ENCODE results near the gene TMEM63C. TPM values are rescaled to one million over a fixed set of nuclear protein-coding genes. Genes with fewer than 3 reads are reported as not detected.

Gene TMEM63C
- total RNA-seq, 1 donor from 2014 or later = 0.63 TPM

DNA sequence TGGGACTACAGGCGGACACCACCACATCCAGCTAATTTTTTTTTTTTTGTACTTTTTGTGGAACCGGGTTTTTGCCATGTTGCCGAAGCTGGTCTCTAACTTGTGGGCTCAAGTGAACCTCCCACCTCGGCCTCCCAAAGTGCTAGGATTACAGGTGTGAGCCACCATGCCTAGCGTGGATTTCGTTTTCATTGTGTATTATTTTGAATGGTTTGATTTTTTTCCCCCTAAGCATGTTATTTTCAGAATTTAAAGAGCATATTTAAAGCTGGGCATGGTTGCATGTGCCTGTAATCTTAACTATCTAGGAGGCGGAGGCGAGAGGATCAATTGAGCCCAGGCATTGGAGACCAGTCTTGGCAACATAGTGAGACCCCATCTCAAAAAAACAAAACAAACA is 13.1 kb downstream of the TMEM63C start:
- peaks cover 83% of the 10 kb centered on the region for H3K27me3 ChIP-seq (ENCODE audit: low read depth)
- H3K9me3 ChIP-seq (replicated peaks) = no peaks in the 10 kb centered on the region
- H3K4me1 ChIP-seq = no peaks in the 10 kb centered on the region
- H3K36me3 ChIP-seq = no peaks in the 10 kb centered on the region
- no peak for DNase-seq
- H3K4me3 ChIP-seq = no peak overlapping the region
- TF ChIP-seq, protein P1, sequence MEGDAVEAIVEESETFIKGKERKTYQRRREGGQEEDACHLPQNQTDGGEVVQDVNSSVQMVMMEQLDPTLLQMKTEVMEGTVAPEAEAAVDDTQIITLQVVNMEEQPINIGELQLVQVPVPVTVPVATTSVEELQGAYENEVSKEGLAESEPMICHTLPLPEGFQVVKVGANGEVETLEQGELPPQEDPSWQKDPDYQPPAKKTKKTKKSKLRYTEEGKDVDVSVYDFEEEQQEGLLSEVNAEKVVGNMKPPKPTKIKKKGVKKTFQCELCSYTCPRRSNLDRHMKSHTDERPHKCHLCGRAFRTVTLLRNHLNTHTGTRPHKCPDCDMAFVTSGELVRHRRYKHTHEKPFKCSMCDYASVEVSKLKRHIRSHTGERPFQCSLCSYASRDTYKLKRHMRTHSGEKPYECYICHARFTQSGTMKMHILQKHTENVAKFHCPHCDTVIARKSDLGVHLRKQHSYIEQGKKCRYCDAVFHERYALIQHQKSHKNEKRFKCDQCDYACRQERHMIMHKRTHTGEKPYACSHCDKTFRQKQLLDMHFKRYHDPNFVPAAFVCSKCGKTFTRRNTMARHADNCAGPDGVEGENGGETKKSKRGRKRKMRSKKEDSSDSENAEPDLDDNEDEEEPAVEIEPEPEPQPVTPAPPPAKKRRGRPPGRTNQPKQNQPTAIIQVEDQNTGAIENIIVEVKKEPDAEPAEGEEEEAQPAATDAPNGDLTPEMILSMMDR (IDR thresholded peaks at IDR 0.05; ENCODE audit: borderline replicate concordance) = no peak
- no peak overlapping the region for H3K27ac ChIP-seq (replicated peaks)
- intact Hi-C loops (cut with micrococcal nuclease) = no loop called here

- no peaks in the 10 kb centered on the region for H3K4me1 ChIP-seq
- H3K4me3 ChIP-seq = no peak overlapping the region
- intact Hi-C loops (cut with micrococcal nuclease) = no loop called here
- no peak overlapping the region for H3K27ac ChIP-seq (replicated peaks)
- no peaks in the 10 kb centered on the region for H3K36me3 ChIP-seq
- no peaks in the 10 kb centered on the region for H3K9me3 ChIP-seq (replicated peaks)
- TF ChIP-seq, protein P1 (IDR thresholded peaks at IDR 0.05; ENCODE audit: borderline replicate concordance) = no peak
- DNase-seq = no peak
- peaks cover 85% of the 10 kb centered on the region for H3K27me3 ChIP-seq (ENCODE audit: low read depth)
Measured at GRCh38 chr14:77195766-77196165, 14.2 kb downstream of the TMEM63C start.

DNA sequence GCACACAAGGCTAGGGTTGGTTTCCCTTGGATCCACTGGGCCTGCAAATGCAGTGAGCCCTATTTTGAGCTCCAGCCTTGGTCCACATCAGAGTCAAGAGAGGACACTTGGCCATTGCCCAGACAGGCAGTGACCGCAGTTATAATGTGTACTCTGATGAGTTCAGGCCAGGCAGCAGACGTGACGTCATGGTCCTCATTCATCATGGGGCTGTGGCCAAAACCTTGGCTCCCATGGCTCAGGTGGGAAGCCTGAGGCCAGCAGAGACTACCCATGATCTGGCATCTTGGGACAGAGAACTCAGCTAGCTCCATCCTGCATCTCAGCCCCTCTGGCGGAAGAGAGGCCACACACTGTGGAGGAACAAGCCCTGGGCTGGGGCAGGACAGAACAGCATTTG is 16.4 kb downstream of the TMEM63C start:
- Histone ChIP-seq H3K36me3 (no peaks in the 10 kb centered on the region), H3K4me1 (no peaks in the 10 kb centered on the region), H3K4me3 (no peak overlapping the region), H3K27me3 (ENCODE audit: low read depth) (peaks cover 81% of the 10 kb centered on the region), H3K27ac (replicated peaks) (no peak overlapping the region), H3K9me3 (replicated peaks) (no peaks in the 10 kb centered on the region)
- TF ChIP-seq, protein P1 (IDR thresholded peaks at IDR 0.05; ENCODE audit: borderline replicate concordance) = no peak
- intact Hi-C loops (cut with micrococcal nuclease) = no loop called here
- no peak for DNase-seq

DNA sequence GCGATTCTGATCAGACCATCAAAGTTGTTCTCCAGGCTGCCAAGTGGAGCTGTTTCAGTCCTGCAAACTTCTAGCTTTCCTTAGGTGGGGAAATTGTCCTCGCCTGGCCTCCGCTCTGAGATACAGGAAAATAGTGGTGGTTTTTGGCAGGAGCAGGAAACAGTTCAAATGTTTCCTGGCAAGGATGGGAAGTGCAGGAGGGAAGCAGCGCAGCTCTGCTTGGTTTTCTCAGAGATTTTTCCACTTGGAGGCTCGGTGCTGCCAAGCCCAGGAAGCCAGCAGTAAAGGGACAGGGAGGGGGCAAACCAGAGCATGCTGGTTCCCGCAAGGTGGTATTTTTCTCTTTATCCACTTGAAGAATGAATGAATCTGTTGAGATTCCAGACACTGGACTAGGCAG is 17.0 kb downstream of the TMEM63C start:
- TF ChIP-seq, protein P1 (IDR thresholded peaks at IDR 0.05; ENCODE audit: borderline replicate concordance) = no peak

DNA sequence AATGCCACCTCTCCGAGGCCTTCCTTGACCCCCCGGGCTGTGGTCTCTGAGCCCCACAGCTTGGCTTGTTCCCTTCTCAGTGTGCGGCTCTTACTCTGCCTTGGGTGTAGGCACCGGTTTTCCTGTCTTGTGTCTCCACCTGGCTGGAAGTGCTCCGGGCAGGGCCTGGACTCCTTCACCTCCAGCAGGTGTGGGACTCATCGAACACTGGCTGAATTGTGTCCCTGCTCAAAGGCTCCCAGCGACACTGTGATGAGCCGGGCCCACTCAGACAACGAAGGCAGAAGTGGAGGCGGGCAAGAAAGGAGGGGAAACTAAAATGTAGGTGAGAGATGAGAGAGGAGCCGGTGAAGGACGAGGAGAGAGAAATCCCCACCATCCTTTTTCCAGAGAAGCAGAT is 18.0 kb downstream of the TMEM63C start:
- intact Hi-C loops (cut with micrococcal nuclease) = no loop called here
- TF ChIP-seq, protein P1 (IDR thresholded peaks at IDR 0.05; ENCODE audit: borderline replicate concordance) = no peak
- H3K4me1 ChIP-seq = no peaks in the 10 kb centered on the region
- no peak overlapping the region for H3K27ac ChIP-seq (replicated peaks)
- H3K9me3 ChIP-seq (replicated peaks) = no peaks in the 10 kb centered on the region
- DNase-seq = no peak
- no peaks in the 10 kb centered on the region for H3K36me3 ChIP-seq
- no peak overlapping the region for H3K4me3 ChIP-seq
- H3K27me3 ChIP-seq (ENCODE audit: low read depth) = peaks cover 90% of the 10 kb centered on the region

More for the DNA sequence above, 17.0 kb downstream of the TMEM63C start:
- H3K4me3 ChIP-seq = no peak overlapping the region
- no peaks in the 10 kb centered on the region for H3K4me1 ChIP-seq
- intact Hi-C loops (cut with micrococcal nuclease) = no loop called here
- H3K27ac ChIP-seq (replicated peaks) = no peak overlapping the region
- H3K9me3 ChIP-seq (replicated peaks) = no peaks in the 10 kb centered on the region
- no peaks in the 10 kb centered on the region for H3K36me3 ChIP-seq
- peaks cover 82% of the 10 kb centered on the region for H3K27me3 ChIP-seq (ENCODE audit: low read depth)
- DNase-seq = no peak
